Liver (tissue), 9 donors: ENCODE data around the gene RALGAPB. TPM values are rescaled to one million over a fixed set of nuclear protein-coding genes. Genes with fewer than 3 reads are reported as not detected.

Source experiments
- DNase-seq: peaks from one replicate; pipeline ENCODE4 v3.0.0-alpha.2; 2017; ENCODE audit warnings: low spot score
- H3K27ac ChIP-seq, 2 donors: one replicate each; pipeline ENCODE4 v1.7.0; 2013; ENCODE audit warnings: inconsistent platforms in 2 of 2, low read length in 2 of 2, control low read depth in 1 of 2, low read depth in 1 of 2, mild to moderate bottlenecking in 1 of 2
- H3K27me3 ChIP-seq, 4 donors: one replicate each; pipeline versions ENCODE4 v1.6.1 to v1.7.0; 2013; ENCODE audit warnings: low read length in 3 of 4, inconsistent platforms in 1 of 4, mild to moderate bottlenecking in 1 of 4, moderate library complexity in 1 of 4; ENCODE audit not compliant: control insufficient read depth in 4 of 4, insufficient read depth in 4 of 4
- H3K36me3 ChIP-seq, 4 donors: one replicate each; pipeline versions ENCODE4 v1.6.1 to v1.7.0; 2013; ENCODE audit warnings: low read length in 3 of 4, mild to moderate bottlenecking in 3 of 4, low read depth in 1 of 4, moderate library complexity in 1 of 4; ENCODE audit not compliant: control insufficient read depth in 4 of 4, insufficient read depth in 3 of 4
- H3K4me1 ChIP-seq, 4 donors: one replicate each; pipeline versions ENCODE4 v1.6.1 to v1.7.0; 2013; ENCODE audit warnings: low read length in 3 of 4, mild to moderate bottlenecking in 3 of 4, moderate library complexity in 1 of 4; ENCODE audit not compliant: control insufficient read depth in 4 of 4, insufficient read depth in 4 of 4
- H3K4me3 ChIP-seq, 3 donors: one replicate each; pipeline versions ENCODE4 v1.6.1 to v1.7.0; 2013; ENCODE audit warnings: low read length in 3 of 3, control low read depth in 1 of 3, low read depth in 1 of 3, mild to moderate bottlenecking in 1 of 3
- H3K9ac ChIP-seq, 2 donors: one replicate each; pipeline ENCODE4 v1.7.0; 2013; ENCODE audit warnings: low read length in 2 of 2, mild to moderate bottlenecking in 2 of 2, moderate library complexity in 2 of 2, control low read depth in 1 of 2, low read depth in 1 of 2
- H3K9me3 ChIP-seq, 4 donors: one replicate each; pipeline versions ENCODE4 v1.6.1 to v1.7.0; 2013; ENCODE audit warnings: low read length in 3 of 4; ENCODE audit not compliant: control insufficient read depth in 4 of 4
- ATF3 ChIP-seq: IDR thresholded peaks from 2 replicates; pipeline ENCODE4 v1.6.1; 2016; ENCODE audit warnings: antibody characterized with exemption
- CTCF ChIP-seq: fragments of 150-350 bp; IDR thresholded peaks from 2 replicates; pipeline ENCODE4 v1.5.1; 2017; ENCODE audit warnings: improper control_type of control experiment, low read depth, low read length; ENCODE audit not compliant: missing input control
- EGR1 ChIP-seq, 2 donors: IDR thresholded peaks; 2 replicates each; pipeline ENCODE4 v1.6.1; 2016 to 2018; ENCODE audit warnings: antibody characterized with exemption in 2 of 2, low read depth in 2 of 2
- FOXA1 ChIP-seq: IDR thresholded peaks from 2 replicates; pipeline ENCODE4 v1.6.1; 2016; ENCODE audit warnings: antibody characterized with exemption
- FOXA2 ChIP-seq: IDR thresholded peaks from 2 replicates; pipeline ENCODE4 v1.6.1; 2016; ENCODE audit warnings: antibody characterized with exemption
- GABPA ChIP-seq, 2 donors: IDR thresholded peaks in 1 of 2; conservative IDR thresholded peaks in 1 of 2; 2 replicates each; pipeline ENCODE4 v1.6.1; 2016; ENCODE audit warnings: antibody characterized with exemption in 2 of 2, mild to moderate bottlenecking in 1 of 2, moderate library complexity in 1 of 2
- HNF4A ChIP-seq, 2 donors: conservative IDR thresholded peaks; 2 replicates each; pipeline ENCODE4 v1.6.1; 2016; ENCODE audit warnings: antibody characterized with exemption in 2 of 2, mild to moderate bottlenecking in 2 of 2
- JUND ChIP-seq, 2 donors: IDR thresholded peaks; 2 replicates each; pipeline ENCODE4 v1.6.1; 2016; ENCODE audit warnings: antibody characterized with exemption in 2 of 2
- NR2F2 ChIP-seq: IDR thresholded peaks from 2 replicates; pipeline ENCODE4 v1.6.1; 2016; ENCODE audit warnings: antibody characterized with exemption
- RAD21 ChIP-seq, 2 donors: IDR thresholded peaks; 2 replicates each; pipeline ENCODE4 v1.6.1; 2016; ENCODE audit warnings: antibody characterized with exemption in 2 of 2, mild to moderate bottlenecking in 2 of 2
- RXRA ChIP-seq, 2 donors: IDR thresholded peaks; 2 replicates each; pipeline ENCODE4 v1.6.1; 2017 to 2018; ENCODE audit warnings: antibody characterized with exemption in 2 of 2, mild to moderate bottlenecking in 1 of 2
- SP1 ChIP-seq: IDR thresholded peaks from 2 replicates; pipeline ENCODE4 v1.6.1; 2018; ENCODE audit warnings: antibody characterized with exemption, mild to moderate bottlenecking
- YY1 ChIP-seq: IDR thresholded peaks from 2 replicates; pipeline ENCODE4 v1.6.1; 2016; ENCODE audit warnings: antibody characterized with exemption, mild to moderate bottlenecking
- WGBS: extraction: QIAGEN DNeasy Blood & Tissue Kit; methylation state at CpG from one replicate; pipeline ENCODE4 v1.1.7; 2013; 5-methylcytosine and 5-hydroxymethylcytosine counted together
- polyA plus RNA-seq, 2 donors: library from polyadenylated mRNA; stranded (reverse) in 1 of 2; unstranded in 1 of 2; fragments of 200-250 nt in 1 of 2; fragments of >200 nt in 1 of 2; fragmentation: Nextera tagmentation in 1 of 2; extraction: Ambion mirVana in 1 of 2; gene quantifications; one replicate each; pipeline versions ENCODE4 v1.2.1 to v1.2.3, GENCODE V29; 2013 to 2015
- total RNA-seq, 2 donors: library from RNA; depleted of rRNA; stranded (reverse); fragments of >200 nt; gene quantifications; one replicate each; pipeline ENCODE4 v1.2.3, GENCODE V29; 2014
- TF ChIP-seq, protein P1 (sequence below): IDR thresholded peaks from 2 replicates; pipeline ENCODE4 v1.6.1; 2016; ENCODE audit warnings: antibody characterized with exemption
- TF ChIP-seq, protein P2 (sequence below): IDR thresholded peaks from 2 replicates; pipeline ENCODE4 v1.6.1; 2016; ENCODE audit warnings: antibody characterized with exemption, mild to moderate bottlenecking
- donor health status: healthy.
- donor health status: healthy.
- donor health status: healthy.
- donor health status: healthy.
- donor health status: healthy.

RALGAPB gene
- total and polyA plus RNA-seq, 4 donors, result 4.3 to 19.7 (median 9.5) TPM

- Histone ChIP-seq H3K9ac (no peak overlapping the region), H3K36me3 (peaks cover 4 to 44% (median 31%) of the 10 kb centered on the region in 4 donors)
- 95% methylated on average over 1 of the region's 1 CpG for WGBS
Observed at GRCh38 chr20:38531021-38531420, 58.4 kb downstream of the RALGAPB start.

GRCh38 chr20:38534756-38535155 lies 62.1 kb downstream of the RALGAPB start:
- peaks cover 0 to 4% (median 2%) of the 10 kb centered on the region in 4 donors for H3K4me1 ChIP-seq
- H3K9me3 ChIP-seq, result no peaks in the 10 kb centered on the region
- 94% methylated on average over 11 of the region's 11 CpGs for WGBS
- no peak overlapping the region for H3K4me3 ChIP-seq
- no peaks in the 10 kb centered on the region for H3K27me3 ChIP-seq
- no peak overlapping the region for H3K9ac ChIP-seq
- no peak overlapping the region for H3K27ac ChIP-seq
- no peak for DNase-seq
- H3K36me3 ChIP-seq, result peaks cover 7 to 57% (median 49%) of the 10 kb centered on the region in 4 donors
- no peak for TF ChIP-seq CTCF
- TF ChIP-seq ATF3, result no peak
- TF ChIP-seq FOXA2, result no peak
- TF ChIP-seq RXRA (IDR thresholded peaks at IDR 0.05), result no peak
- TF ChIP-seq RAD21 (IDR thresholded peaks at IDR 0.05), result no peak
- TF ChIP-seq, protein P1, sequence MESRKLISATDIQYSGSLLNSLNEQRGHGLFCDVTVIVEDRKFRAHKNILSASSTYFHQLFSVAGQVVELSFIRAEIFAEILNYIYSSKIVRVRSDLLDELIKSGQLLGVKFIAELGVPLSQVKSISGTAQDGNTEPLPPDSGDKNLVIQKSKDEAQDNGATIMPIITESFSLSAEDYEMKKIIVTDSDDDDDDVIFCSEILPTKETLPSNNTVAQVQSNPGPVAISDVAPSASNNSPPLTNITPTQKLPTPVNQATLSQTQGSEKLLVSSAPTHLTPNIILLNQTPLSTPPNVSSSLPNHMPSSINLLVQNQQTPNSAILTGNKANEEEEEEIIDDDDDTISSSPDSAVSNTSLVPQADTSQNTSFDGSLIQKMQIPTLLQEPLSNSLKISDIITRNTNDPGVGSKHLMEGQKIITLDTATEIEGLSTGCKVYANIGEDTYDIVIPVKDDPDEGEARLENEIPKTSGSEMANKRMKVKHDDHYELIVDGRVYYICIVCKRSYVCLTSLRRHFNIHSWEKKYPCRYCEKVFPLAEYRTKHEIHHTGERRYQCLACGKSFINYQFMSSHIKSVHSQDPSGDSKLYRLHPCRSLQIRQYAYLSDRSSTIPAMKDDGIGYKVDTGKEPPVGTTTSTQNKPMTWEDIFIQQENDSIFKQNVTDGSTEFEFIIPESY, result no peak
- no peak for TF ChIP-seq JUND (IDR thresholded peaks at IDR 0.05)
- no peak for TF ChIP-seq YY1
- TF ChIP-seq, protein P2, sequence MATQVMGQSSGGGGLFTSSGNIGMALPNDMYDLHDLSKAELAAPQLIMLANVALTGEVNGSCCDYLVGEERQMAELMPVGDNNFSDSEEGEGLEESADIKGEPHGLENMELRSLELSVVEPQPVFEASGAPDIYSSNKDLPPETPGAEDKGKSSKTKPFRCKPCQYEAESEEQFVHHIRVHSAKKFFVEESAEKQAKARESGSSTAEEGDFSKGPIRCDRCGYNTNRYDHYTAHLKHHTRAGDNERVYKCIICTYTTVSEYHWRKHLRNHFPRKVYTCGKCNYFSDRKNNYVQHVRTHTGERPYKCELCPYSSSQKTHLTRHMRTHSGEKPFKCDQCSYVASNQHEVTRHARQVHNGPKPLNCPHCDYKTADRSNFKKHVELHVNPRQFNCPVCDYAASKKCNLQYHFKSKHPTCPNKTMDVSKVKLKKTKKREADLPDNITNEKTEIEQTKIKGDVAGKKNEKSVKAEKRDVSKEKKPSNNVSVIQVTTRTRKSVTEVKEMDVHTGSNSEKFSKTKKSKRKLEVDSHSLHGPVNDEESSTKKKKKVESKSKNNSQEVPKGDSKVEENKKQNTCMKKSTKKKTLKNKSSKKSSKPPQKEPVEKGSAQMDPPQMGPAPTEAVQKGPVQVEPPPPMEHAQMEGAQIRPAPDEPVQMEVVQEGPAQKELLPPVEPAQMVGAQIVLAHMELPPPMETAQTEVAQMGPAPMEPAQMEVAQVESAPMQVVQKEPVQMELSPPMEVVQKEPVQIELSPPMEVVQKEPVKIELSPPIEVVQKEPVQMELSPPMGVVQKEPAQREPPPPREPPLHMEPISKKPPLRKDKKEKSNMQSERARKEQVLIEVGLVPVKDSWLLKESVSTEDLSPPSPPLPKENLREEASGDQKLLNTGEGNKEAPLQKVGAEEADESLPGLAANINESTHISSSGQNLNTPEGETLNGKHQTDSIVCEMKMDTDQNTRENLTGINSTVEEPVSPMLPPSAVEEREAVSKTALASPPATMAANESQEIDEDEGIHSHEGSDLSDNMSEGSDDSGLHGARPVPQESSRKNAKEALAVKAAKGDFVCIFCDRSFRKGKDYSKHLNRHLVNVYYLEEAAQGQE, result no peak
- no peak for TF ChIP-seq HNF4A (conservative IDR thresholded peaks at IDR 0.05)
- no peak for TF ChIP-seq SP1
- no peak for TF ChIP-seq GABPA (IDR thresholded peaks at IDR 0.05 in 1 of 2, conservative IDR thresholded peaks at IDR 0.05 in 1 of 2)
- no peak for TF ChIP-seq NR2F2
- no peak for TF ChIP-seq FOXA1

More at GRCh38 chr20:38531021-38531420, 58.4 kb downstream of the RALGAPB start:
- no peak overlapping the region for H3K4me3 ChIP-seq
- H3K27me3 ChIP-seq, result no peaks in the 10 kb centered on the region
- peaks cover 0 to 4% (median 2%) of the 10 kb centered on the region in 4 donors for H3K4me1 ChIP-seq
- H3K27ac ChIP-seq, result no peak overlapping the region
- H3K9me3 ChIP-seq, result no peaks in the 10 kb centered on the region
- TF ChIP-seq, protein P2, result no peak
- no peak for TF ChIP-seq EGR1 (IDR thresholded peaks at IDR 0.05; ENCODE audit: low read depth in 2 of 2)
- TF ChIP-seq JUND (IDR thresholded peaks at IDR 0.05), result no peak
- no peak for TF ChIP-seq NR2F2
- TF ChIP-seq YY1, result no peak
- TF ChIP-seq FOXA2, result no peak
- TF ChIP-seq, protein P1, result no peak
- no peak for DNase-seq
